LNCAP (cell line): ENCODE measurements around the gene WASF3.

ENCODE experiments used
- TF ChIP-seq, protein P1 (sequence below): fragments of 450-650 bp; IDR thresholded peaks from 2 replicates; pipeline ENCODE4 v1.5.1; 2017; ENCODE audit warnings: mild to moderate bottlenecking

WASF3 gene

GRCh38 chr13:26549713-26550112 lies 7.8 kb upstream of the WASF3 start:
- TF ChIP-seq, protein P1, sequence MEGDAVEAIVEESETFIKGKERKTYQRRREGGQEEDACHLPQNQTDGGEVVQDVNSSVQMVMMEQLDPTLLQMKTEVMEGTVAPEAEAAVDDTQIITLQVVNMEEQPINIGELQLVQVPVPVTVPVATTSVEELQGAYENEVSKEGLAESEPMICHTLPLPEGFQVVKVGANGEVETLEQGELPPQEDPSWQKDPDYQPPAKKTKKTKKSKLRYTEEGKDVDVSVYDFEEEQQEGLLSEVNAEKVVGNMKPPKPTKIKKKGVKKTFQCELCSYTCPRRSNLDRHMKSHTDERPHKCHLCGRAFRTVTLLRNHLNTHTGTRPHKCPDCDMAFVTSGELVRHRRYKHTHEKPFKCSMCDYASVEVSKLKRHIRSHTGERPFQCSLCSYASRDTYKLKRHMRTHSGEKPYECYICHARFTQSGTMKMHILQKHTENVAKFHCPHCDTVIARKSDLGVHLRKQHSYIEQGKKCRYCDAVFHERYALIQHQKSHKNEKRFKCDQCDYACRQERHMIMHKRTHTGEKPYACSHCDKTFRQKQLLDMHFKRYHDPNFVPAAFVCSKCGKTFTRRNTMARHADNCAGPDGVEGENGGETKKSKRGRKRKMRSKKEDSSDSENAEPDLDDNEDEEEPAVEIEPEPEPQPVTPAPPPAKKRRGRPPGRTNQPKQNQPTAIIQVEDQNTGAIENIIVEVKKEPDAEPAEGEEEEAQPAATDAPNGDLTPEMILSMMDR = no peak

- TF ChIP-seq, protein P1 = no peak
Measured at GRCh38 chr13:26551255-26551860, 6.1 kb upstream of the WASF3 start.

DNA sequence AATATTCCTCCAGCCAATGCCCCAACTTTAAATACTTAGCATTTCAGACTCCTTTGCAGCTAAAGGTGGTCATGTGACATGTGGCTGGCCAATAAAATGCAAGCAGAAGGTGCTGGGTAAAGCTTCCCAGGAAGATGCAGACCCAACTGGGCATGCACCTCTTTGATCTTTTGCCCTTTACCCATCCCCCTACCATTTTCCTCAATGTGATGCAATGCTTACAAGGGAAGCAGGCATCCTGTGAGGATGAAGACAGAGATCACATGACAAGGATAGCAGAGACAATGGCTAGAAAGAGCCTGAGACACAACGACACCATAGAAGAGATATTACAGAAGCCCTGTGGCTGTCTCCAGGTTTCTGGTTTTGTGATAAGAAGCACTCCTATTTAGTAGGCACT lies 2.1 kb upstream of the WASF3 start:
- TF ChIP-seq, protein P1 = no peak

GRCh38 chr13:26557051-26557392 lies 461 bp upstream of the WASF3 start:
- TF ChIP-seq, protein P1 = no peak

DNA sequence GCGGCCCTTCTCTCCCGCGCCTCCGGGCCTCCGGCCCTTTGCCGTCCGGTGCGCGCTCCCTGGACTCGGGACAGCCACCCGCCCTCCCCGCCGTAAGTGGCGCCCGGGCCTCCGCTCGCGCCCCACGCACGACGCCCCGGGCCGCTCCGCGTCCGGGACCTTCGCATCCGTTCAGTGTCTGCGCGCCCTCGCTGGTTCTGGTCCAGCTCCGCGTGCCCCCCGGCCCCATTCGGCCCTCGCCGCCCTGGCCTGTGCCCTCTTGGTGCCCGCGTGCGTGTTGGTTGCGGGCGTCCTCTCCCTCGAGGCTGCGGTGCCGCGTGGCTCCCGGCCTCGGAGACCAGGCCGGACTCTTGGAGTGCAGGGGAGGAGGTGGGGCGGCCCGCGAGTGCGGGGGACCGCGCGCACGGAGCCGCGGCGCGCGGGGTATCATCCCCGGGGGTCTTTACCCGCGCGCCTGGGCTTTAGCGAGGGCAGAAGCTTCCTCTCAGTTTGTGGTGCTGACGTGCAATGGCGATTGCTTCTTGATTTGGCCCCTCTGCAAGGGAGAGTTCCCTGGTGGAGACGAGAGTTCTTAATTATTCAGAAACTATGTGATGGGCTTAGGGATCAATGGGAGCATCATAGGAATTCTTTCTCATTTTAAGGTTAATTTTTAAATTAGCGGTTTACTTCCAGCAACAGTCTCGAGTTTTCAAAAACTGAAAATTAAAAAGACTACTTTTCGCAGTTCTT lies 757 bp downstream of the WASF3 start:
- TF ChIP-seq, protein P1 = no peak

DNA sequence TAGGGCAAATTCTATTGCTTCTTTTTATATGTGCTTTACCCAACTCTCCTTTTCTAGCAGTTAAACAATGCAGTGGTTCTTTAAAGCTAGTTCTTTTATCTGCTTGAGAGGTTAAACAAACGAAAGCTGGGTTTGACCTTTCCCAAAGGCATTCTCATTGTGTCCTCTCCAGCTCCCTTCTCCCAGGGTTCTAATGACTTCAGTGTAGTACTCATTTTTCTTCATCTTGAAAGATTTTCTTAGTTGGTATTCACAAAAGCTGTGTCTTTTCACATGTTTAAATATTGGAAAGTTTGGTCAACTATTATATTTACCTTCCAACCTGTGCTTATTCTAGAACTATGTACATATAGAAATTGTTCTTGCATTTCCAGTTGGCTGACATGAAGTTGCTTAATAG lies 1.5 kb downstream of the WASF3 start:
- TF ChIP-seq, protein P1 = no peak

- TF ChIP-seq, protein P1 = no peak
Measured at GRCh38 chr13:26560456-26560855, 3.0 kb downstream of the WASF3 start.

GRCh38 chr13:26561067-26561466 lies 3.6 kb downstream of the WASF3 start:
- TF ChIP-seq, protein P1 = no peak
